ENCODE results near the gene OSBP2. TPM values are rescaled to one million over a fixed set of nuclear protein-coding genes. Genes with fewer than 3 reads are reported as not detected.

Gene OSBP2
- total RNA-seq, 4 donors from 2014 or later, result 0.60 to 7.5 (median 4.3) TPM

DNA sequence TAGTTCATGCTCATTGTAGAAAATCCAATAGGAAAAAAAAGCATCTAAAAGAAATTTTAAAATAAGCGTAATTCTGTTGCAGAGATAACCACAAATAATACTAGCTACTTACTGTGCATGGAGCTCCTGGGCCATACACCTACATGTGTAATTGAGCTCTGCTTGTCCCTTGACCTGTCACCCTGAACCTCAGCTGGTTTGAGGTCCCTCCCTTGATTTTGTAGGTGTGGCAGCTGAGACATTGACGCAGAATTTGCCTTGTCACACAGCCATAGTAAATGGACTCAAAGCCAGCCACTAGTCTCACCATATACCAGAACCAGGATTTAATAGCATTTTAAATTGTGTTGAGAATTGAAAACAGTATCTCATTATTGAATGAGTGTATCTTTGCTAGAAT is 138.6 kb downstream of the OSBP2 start:
- in situ Hi-C loops (cut with MboI; ENCODE audit: low pct_ligation_motif_present in 1 of 4, low pct_unique_long_range_greater_than_20kb in 1 of 4, low sequenced_read_pairs in 3 of 4), result no loop called here
- Histone ChIP-seq H3K4me1 (peaks cover 0 to 3% (median 0%) of the 10 kb centered on the region in 4 donors), H3K9me3 (peaks cover 1 to 6% of the 10 kb centered on the region in 2 donors), H3K4me3 (no peak overlapping the region), H3K27ac (no peak overlapping the region), H3K36me3 (no peaks in the 10 kb centered on the region), H3K27me3 (no peaks in the 10 kb centered on the region)
- intact Hi-C loops (cut with DNase I; ENCODE audit: low total_unique reads), result no loop called here
- WGBS, 2 donors (ENCODE audit: low coverage in 1 of 2), result 80 to 100% methylated on average over 2 of the region's 2 CpGs
- no peak for DNase-seq
- TF ChIP-seq, protein P1, sequence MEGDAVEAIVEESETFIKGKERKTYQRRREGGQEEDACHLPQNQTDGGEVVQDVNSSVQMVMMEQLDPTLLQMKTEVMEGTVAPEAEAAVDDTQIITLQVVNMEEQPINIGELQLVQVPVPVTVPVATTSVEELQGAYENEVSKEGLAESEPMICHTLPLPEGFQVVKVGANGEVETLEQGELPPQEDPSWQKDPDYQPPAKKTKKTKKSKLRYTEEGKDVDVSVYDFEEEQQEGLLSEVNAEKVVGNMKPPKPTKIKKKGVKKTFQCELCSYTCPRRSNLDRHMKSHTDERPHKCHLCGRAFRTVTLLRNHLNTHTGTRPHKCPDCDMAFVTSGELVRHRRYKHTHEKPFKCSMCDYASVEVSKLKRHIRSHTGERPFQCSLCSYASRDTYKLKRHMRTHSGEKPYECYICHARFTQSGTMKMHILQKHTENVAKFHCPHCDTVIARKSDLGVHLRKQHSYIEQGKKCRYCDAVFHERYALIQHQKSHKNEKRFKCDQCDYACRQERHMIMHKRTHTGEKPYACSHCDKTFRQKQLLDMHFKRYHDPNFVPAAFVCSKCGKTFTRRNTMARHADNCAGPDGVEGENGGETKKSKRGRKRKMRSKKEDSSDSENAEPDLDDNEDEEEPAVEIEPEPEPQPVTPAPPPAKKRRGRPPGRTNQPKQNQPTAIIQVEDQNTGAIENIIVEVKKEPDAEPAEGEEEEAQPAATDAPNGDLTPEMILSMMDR (IDR thresholded peaks at IDR 0.05), result no peak
- TF ChIP-seq POLR2AphosphoS5 (IDR thresholded peaks at IDR 0.05), result no peak
- no peak for TF ChIP-seq EP300 (IDR thresholded peaks at IDR 0.05; ENCODE audit: low read depth)
- TF ChIP-seq POLR2A (IDR thresholded peaks at IDR 0.05), result no peak

DNA sequence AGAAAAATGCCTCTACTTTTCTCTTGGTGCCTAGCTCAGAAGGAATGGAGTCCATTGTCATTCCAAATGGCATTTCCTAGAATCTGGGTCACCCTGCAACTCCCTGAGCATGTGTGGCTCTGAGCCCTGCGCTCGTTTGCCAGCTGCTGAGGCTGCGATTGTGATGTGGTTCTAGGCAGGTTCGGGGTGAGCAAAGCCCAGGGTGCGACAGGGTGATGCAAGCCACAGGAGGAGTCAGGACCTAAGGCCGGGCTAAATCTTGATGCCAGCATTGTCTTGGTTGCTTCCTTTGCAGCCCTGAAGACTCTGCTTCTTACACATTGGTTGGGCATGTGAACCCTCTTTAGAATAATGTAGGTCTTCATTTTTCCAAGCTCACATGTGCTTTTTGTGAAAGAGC is 142.9 kb downstream of the OSBP2 start:
- Histone ChIP-seq H3K27ac (no peak overlapping the region), H3K27me3 (no peaks in the 10 kb centered on the region), H3K4me3 (no peak overlapping the region), H3K9me3 (peaks cover 3 to 9% of the 10 kb centered on the region in 2 donors), H3K4me1 (no peaks in the 10 kb centered on the region), H3K36me3 (no peaks in the 10 kb centered on the region)
- TF ChIP-seq POLR2A (IDR thresholded peaks at IDR 0.05), result no peak
- no peak for TF ChIP-seq POLR2AphosphoS5 (IDR thresholded peaks at IDR 0.05)
- TF ChIP-seq, protein P1 (IDR thresholded peaks at IDR 0.05), result no peak
- no peak for TF ChIP-seq EP300 (IDR thresholded peaks at IDR 0.05; ENCODE audit: low read depth)
- 76% methylated on average over 6 of the region's 6 CpGs; no CpG with 5 or more reads in 1 of the 2 donors for WGBS, 2 donors (ENCODE audit: low coverage in 1 of 2)
- DNase-seq, result no peak
- intact Hi-C loops (cut with DNase I; ENCODE audit: low total_unique reads) (no loop called here), in situ Hi-C loops (cut with MboI; ENCODE audit: low pct_ligation_motif_present in 1 of 4, low pct_unique_long_range_greater_than_20kb in 1 of 4, low sequenced_read_pairs in 3 of 4) (no loop called here)

DNA sequence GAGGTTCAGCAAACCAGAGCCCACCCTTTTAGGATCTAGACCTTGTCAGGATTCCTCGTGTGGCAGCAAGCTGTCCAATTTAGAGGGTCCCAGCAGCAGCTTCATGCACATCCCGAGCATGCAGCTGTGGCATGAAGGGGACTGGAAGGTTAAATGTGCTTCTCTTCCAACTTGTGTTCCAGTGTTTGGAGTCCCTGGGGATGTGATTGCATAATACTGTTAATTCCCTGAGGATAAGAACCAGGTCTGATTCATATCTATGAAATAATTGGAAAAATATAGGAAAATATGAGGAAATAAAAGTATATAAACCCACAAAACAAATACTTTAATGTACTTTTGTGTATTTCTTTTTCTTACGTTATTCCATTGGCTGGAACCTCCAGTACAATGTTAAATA is 143.4 kb downstream of the OSBP2 start:
- WGBS, 2 donors (ENCODE audit: low coverage in 1 of 2), result 82 to 98% methylated on average over 2 to 3 of the region's 3 CpGs
- Histone ChIP-seq H3K27me3 (no peaks in the 10 kb centered on the region), H3K27ac (no peak overlapping the region), H3K4me1 (no peaks in the 10 kb centered on the region), H3K4me3 (no peak overlapping the region), H3K9me3 (peaks cover 3 to 9% of the 10 kb centered on the region in 2 donors), H3K36me3 (no peaks in the 10 kb centered on the region)
- DNase-seq, result no peak
- in situ Hi-C loops (cut with MboI; ENCODE audit: low pct_ligation_motif_present in 1 of 4, low pct_unique_long_range_greater_than_20kb in 1 of 4, low sequenced_read_pairs in 3 of 4), result no loop called here
- TF ChIP-seq POLR2AphosphoS5 (IDR thresholded peaks at IDR 0.05), result no peak
- TF ChIP-seq, protein P1 (IDR thresholded peaks at IDR 0.05), result no peak
- TF ChIP-seq POLR2A (IDR thresholded peaks at IDR 0.05), result no peak
- TF ChIP-seq EP300 (IDR thresholded peaks at IDR 0.05; ENCODE audit: low read depth), result no peak
- intact Hi-C loops (cut with DNase I; ENCODE audit: low total_unique reads), result no loop called here

DNA sequence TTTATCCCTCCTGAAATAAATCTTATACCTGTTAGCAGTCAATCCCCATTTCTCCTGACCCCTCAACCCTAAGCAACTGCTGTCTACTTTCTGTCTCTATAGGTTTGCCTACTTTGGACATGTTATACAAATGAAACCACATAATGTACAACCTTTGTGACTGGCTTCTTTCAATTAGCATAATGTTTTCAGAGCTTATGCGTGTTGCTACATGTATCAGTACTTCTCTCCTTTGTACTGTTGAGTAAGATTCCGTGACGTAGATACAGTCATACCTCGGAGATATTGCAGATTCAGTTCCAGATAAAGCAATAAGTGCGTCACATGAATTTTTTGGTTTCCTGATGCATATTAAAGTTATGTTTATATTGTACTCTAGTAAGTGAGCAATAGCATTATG is 146.6 kb downstream of the OSBP2 start:
- Histone ChIP-seq H3K27me3 (no peaks in the 10 kb centered on the region), H3K27ac (no peak overlapping the region), H3K4me3 (no peak overlapping the region), H3K9me3 (peaks cover 3 to 9% of the 10 kb centered on the region in 2 donors), H3K4me1 (no peaks in the 10 kb centered on the region), H3K36me3 (no peaks in the 10 kb centered on the region)
- in situ Hi-C loops (cut with MboI; ENCODE audit: low pct_ligation_motif_present in 1 of 4, low pct_unique_long_range_greater_than_20kb in 1 of 4, low sequenced_read_pairs in 3 of 4), result no loop called here
- no peak for DNase-seq
- no peak for TF ChIP-seq POLR2AphosphoS5 (IDR thresholded peaks at IDR 0.05)
- TF ChIP-seq, protein P1 (IDR thresholded peaks at IDR 0.05), result no peak
- intact Hi-C loops (cut with DNase I; ENCODE audit: low total_unique reads), result no loop called here
- WGBS, 2 donors (ENCODE audit: low coverage in 1 of 2), result 88 to 92% methylated on average over 5 of the region's 5 CpGs
